ENCODE data around the gene TJP3.
A peak's percentile ranks its signal among the peaks of the same experiment; 100 is the strongest.

The TJP3 gene

GRCh38 chr19:3759482-3760254, 51.5 kb downstream of the TJP3 start:
- Histone ChIP-seq H3K27ac (ENCODE audit: low read depth, low read length) (no peak overlapping the region), H3K36me3 (ENCODE audit: low read length) (no peaks in the 10 kb centered on the region), H2AFZ (ENCODE audit: low read depth, low read length, severe bottlenecking) (no peak overlapping the region), H3K9ac (ENCODE audit: low read length) (no peak overlapping the region), H3K9me3 (ENCODE audit: insufficient read depth, low read length) (no peaks in the 10 kb centered on the region), H3K27me3 (ENCODE audit: low read length) (no peaks in the 10 kb centered on the region), H3F3A (ENCODE audit: insufficient read depth) (peaks cover 10% of the 10 kb centered on the region), H4K20me1 (ENCODE audit: low read depth, low read length) (0 out of 2 replicates have a peak, but pooled peaks cover 2% of the 10 kb centered on the region), H3K79me2 (ENCODE audit: insufficient read depth, low read length) (peaks cover 23% of the 10 kb centered on the region), H3K4me2 (ENCODE audit: low read depth, low read length, poor library complexity, severe bottlenecking) (no peak overlapping the region), H3K9me2 (replicated peaks; ENCODE audit: insufficient read depth, low read length) (no peaks in the 10 kb centered on the region), H3K4me3 (ENCODE audit: insufficient read depth, low read length, poor library complexity, severe bottlenecking) (no peak overlapping the region)
- TF ChIP-seq CTCF (IDR thresholded peaks at IDR 0.05; ENCODE audit: insufficient read depth, low read length, poor library complexity, severe bottlenecking): no peak
- TF ChIP-seq EZH2phosphoT487 (conservative IDR thresholded peaks at IDR 0.05; ENCODE audit: low read length): no peak

- Histone ChIP-seq H3K79me2 (ENCODE audit: insufficient read depth, low read length) (peaks cover 23% of the 10 kb centered on the region), H3K4me3 (ENCODE audit: insufficient read depth, low read length, poor library complexity, severe bottlenecking) (peak overlapping the region; percentile 76), H3K9me3 (ENCODE audit: insufficient read depth, low read length) (no peaks in the 10 kb centered on the region), H3K9me2 (replicated peaks; ENCODE audit: insufficient read depth, low read length) (no peaks in the 10 kb centered on the region), H3K9ac (ENCODE audit: low read length) (peak overlapping the region; percentile 73), H4K20me1 (ENCODE audit: low read depth, low read length) (no peaks in the 10 kb centered on the region), H3F3A (ENCODE audit: insufficient read depth) (peaks cover 10% of the 10 kb centered on the region), H3K4me2 (ENCODE audit: low read depth, low read length, poor library complexity, severe bottlenecking) (peak overlapping the region; percentile 69), H3K36me3 (ENCODE audit: low read length) (no peaks in the 10 kb centered on the region), H3K27me3 (ENCODE audit: low read length) (no peaks in the 10 kb centered on the region), H3K27ac (ENCODE audit: low read depth, low read length) (peak overlapping the region; percentile 94; the same call in 1 of the 2 replicates), H2AFZ (ENCODE audit: low read depth, low read length, severe bottlenecking) (peak overlapping the region; percentile 92)
- TF ChIP-seq CTCF (IDR thresholded peaks at IDR 0.05; ENCODE audit: insufficient read depth, low read length, poor library complexity, severe bottlenecking): no peak
- no peak for TF ChIP-seq EZH2phosphoT487 (conservative IDR thresholded peaks at IDR 0.05; ENCODE audit: low read length)
Measured at GRCh38 chr19:3760871-3761361, 52.7 kb downstream of the TJP3 start.

- H3K4me3 ChIP-seq (ENCODE audit: insufficient read depth, low read length, poor library complexity, severe bottlenecking): peak within 1 kb of the TSS; percentile 91
- peak within 1 kb of the TSS; percentile 94 for H3K27ac ChIP-seq (ENCODE audit: low read depth, low read length)
- peaks cover 23% of the 10 kb centered on the region for H3K79me2 ChIP-seq (ENCODE audit: insufficient read depth, low read length)
- peak within 1 kb of the TSS; percentile 69 for H3K4me2 ChIP-seq (ENCODE audit: low read depth, low read length, poor library complexity, severe bottlenecking)
- no peaks in the 10 kb centered on the region for H3K9me2 ChIP-seq (replicated peaks; ENCODE audit: insufficient read depth, low read length)
- H3K36me3 ChIP-seq (ENCODE audit: low read length): no peaks in the 10 kb centered on the region
- H3F3A ChIP-seq (ENCODE audit: insufficient read depth): peaks cover 10% of the 10 kb centered on the region
- H2AFZ ChIP-seq (ENCODE audit: low read depth, low read length, severe bottlenecking): peak within 1 kb of the TSS; percentile 92
- H3K9me3 ChIP-seq (ENCODE audit: insufficient read depth, low read length): no peaks in the 10 kb centered on the region
- TF ChIP-seq CTCF (IDR thresholded peaks at IDR 0.05; ENCODE audit: insufficient read depth, low read length, poor library complexity, severe bottlenecking): peak; percentile 69
- no peak for TF ChIP-seq EZH2phosphoT487 (conservative IDR thresholded peaks at IDR 0.05; ENCODE audit: low read length)
- no peaks in the 10 kb centered on the region for H3K27me3 ChIP-seq (ENCODE audit: low read length)
- H3K9ac ChIP-seq (ENCODE audit: low read length): peak within 1 kb of the TSS; percentile 87
- no peaks in the 10 kb centered on the region for H4K20me1 ChIP-seq (ENCODE audit: low read depth, low read length)
Measured at GRCh38 chr19:3761382-3762129, 53.4 kb downstream of the TJP3 start, which contains the start of gene APBA3. Gene APBA3, minus strand, starts transcription at chr19:3761692. Its CDS starts 1,428 bp downstream, at chr19:3760264.
